K562 (cell line): ENCODE data around the gene PRKAA1. TPM values are rescaled to one million over a fixed set of nuclear protein-coding genes. Genes with fewer than 3 reads are reported as not detected.

Source experiments
- DDX20 ChIP-seq: fragments of 450-650 bp; IDR thresholded peaks from 2 replicates; pipeline ENCODE4 v1.6.1; 2016; ENCODE audit warnings: missing genetic modification characterization, low read depth, mild to moderate bottlenecking, missing compliant biosample characterization, moderate library complexity
- FOXJ3 ChIP-seq: sonication (generic); formaldehyde crosslinking; IDR thresholded peaks from 2 replicates; pipeline ENCODE4 v1.4.0; 2020; ENCODE audit warnings: mild to moderate bottlenecking, missing genetic modification reagents
- FUS ChIP-seq: fragments of 200-400 bp; formaldehyde crosslinking; optimal IDR thresholded peaks from 2 replicates; pipeline ENCODE3; 2017; ENCODE audit warnings: low read depth, low read length
- GATA2 ChIP-seq: sonication (generic); formaldehyde crosslinking; IDR thresholded peaks from 2 replicates; pipeline ENCODE4 v1.4.0; 2020; ENCODE audit warnings: mild to moderate bottlenecking, missing genetic modification reagents
- GTF2F1 ChIP-seq: IDR thresholded peaks from 2 replicates; pipeline ENCODE4 v1.6.1; 2011; ENCODE audit warnings: low read depth, low read length, improper control_type of control experiment
- KAT8 ChIP-seq: fragments of 450-650 bp; IDR thresholded peaks from 2 replicates; pipeline ENCODE4 v1.6.1; 2016; ENCODE audit warnings: low read depth, mild to moderate bottlenecking
- KDM5B ChIP-seq: fragments of 200-600 bp; sonication (generic); IDR thresholded peaks from 2 replicates; pipeline ENCODE4 v1.6.1; 2012; ENCODE audit warnings: low read depth, mild to moderate bottlenecking, moderate library complexity, low read length, control low read depth, inconsistent platforms; ENCODE audit not compliant: insufficient replicate concordance
- LEF1 ChIP-seq: fragments of 450-650 bp; IDR thresholded peaks from 2 replicates; pipeline ENCODE4 v1.6.1; 2016; ENCODE audit warnings: mild to moderate bottlenecking
- MTA1 ChIP-seq: fragments of 450-650 bp; IDR thresholded peaks from 2 replicates; pipeline ENCODE4 v1.6.1; 2017; ENCODE audit warnings: borderline replicate concordance
- NFRKB ChIP-seq: fragments of 450-650 bp; IDR thresholded peaks from 2 replicates; pipeline ENCODE4 v1.6.1; 2016; ENCODE audit warnings: low read depth
- NUFIP1 ChIP-seq: fragments of 450-650 bp; IDR thresholded peaks from 2 replicates; pipeline ENCODE4 v1.6.1; 2018; ENCODE audit not compliant: partially characterized antibody
- POLR2G ChIP-seq: fragments of 200-400 bp; formaldehyde crosslinking; IDR thresholded peaks from 2 replicates; pipeline ENCODE4 v1.6.1; 2017; ENCODE audit warnings: low read depth, mild to moderate bottlenecking, antibody characterized with exemption, low read length, moderate library complexity
- PRPF4 ChIP-seq: fragments of 200-400 bp; formaldehyde crosslinking; IDR thresholded peaks from one replicate; pipeline ENCODE4 v1.6.1; 2017; ENCODE audit warnings: low read length, low read depth, mild to moderate bottlenecking; ENCODE audit not compliant: insufficient read depth, poor library complexity, severe bottlenecking
- RBFOX2 ChIP-seq: fragments of 200-400 bp; formaldehyde crosslinking; IDR thresholded peaks from 2 replicates; pipeline ENCODE4 v1.6.1; 2017; ENCODE audit warnings: low read depth, mild to moderate bottlenecking, low read length, moderate library complexity
- ZNF384 ChIP-seq: IDR thresholded peaks from 2 replicates; pipeline ENCODE4 v1.6.1; 2012; ENCODE audit warnings: low read depth, low read length, improper control_type of control experiment
- ZNF778 ChIP-seq: fragments of 450-650 bp; formaldehyde crosslinking; IDR thresholded peaks from 2 replicates; pipeline ENCODE4 v1.4.0; 2020; ENCODE audit warnings: mild to moderate bottlenecking, moderate library complexity
- ZNF785 ChIP-seq: fragments of 250-450 bp; sonication (Bioruptor Pico); IDR thresholded peaks from 2 replicates; pipeline ENCODE4 v1.4.0; 2020; ENCODE audit warnings: mild to moderate bottlenecking
- polyA plus RNA-seq, 8 experiments: library from polyadenylated mRNA; depleted of rRNA in 4 of 8; stranded (reverse) in 5 of 8; unstranded in 3 of 8; fragments of >200 nt; fragmentation: Nextera tagmentation in 2 of 8; fragmentation: Illumina TruSeq in 1 of 8; extraction: Ambion mirVana in 2 of 8; extraction: Trizol in 1 of 8; gene quantifications; 2 replicates each; pipeline versions ENCODE4 v1.2.1 to v1.2.3, GENCODE V29; 2011 to 2014; ENCODE audit warnings: inconsistent platforms in 1 of 8, missing spikeins in 1 of 8
- total RNA-seq, 7 experiments: library from RNA; depleted of rRNA in 6 of 7; stranded (reverse); fragments of >200 nt in 6 of 7; fragmentation: Illumina TruSeq in 2 of 7; extraction: Trizol in 2 of 7; gene quantifications; 2 replicates each; pipeline versions ENCODE4 v1.2.1 to v1.2.3, GENCODE V29; 2011 to 2021; ENCODE audit warnings: low replicate concordance in 1 of 7
- TF ChIP-seq, protein P1 (sequence below): sonication (generic); formaldehyde crosslinking; IDR thresholded peaks from 2 replicates; pipeline ENCODE4 v1.8.1; 2022; ENCODE audit warnings: missing genetic modification reagents
- TF ChIP-seq, protein P2 (sequence below): conservative IDR thresholded peaks from 2 replicates; pipeline ENCODE4 v1.6.1; 2011; ENCODE audit warnings: low read depth, mild to moderate bottlenecking, low read length; ENCODE audit not compliant: control insufficient read depth
- TF ChIP-seq, protein P3 (sequence below): fragments of 250-450 bp; sonication (Bioruptor Pico); IDR thresholded peaks from 2 replicates; pipeline ENCODE4 v1.8.0; 2021; ENCODE audit warnings: mild to moderate bottlenecking, moderate library complexity
- TF ChIP-seq, protein P4 (sequence below): fragments of 250-450 bp; sonication (Bioruptor Pico); IDR thresholded peaks from 2 replicates; pipeline ENCODE4 v1.4.0; 2020; ENCODE audit warnings: mild to moderate bottlenecking, moderate library complexity

PRKAA1 gene
- total and polyA plus RNA-seq, 9 of the 15 experiments (the other 6 are each of a cell fraction or from before 2014, with no cell fraction given) = 24.5 to 84.0 (median 51.4) TPM

DNA sequence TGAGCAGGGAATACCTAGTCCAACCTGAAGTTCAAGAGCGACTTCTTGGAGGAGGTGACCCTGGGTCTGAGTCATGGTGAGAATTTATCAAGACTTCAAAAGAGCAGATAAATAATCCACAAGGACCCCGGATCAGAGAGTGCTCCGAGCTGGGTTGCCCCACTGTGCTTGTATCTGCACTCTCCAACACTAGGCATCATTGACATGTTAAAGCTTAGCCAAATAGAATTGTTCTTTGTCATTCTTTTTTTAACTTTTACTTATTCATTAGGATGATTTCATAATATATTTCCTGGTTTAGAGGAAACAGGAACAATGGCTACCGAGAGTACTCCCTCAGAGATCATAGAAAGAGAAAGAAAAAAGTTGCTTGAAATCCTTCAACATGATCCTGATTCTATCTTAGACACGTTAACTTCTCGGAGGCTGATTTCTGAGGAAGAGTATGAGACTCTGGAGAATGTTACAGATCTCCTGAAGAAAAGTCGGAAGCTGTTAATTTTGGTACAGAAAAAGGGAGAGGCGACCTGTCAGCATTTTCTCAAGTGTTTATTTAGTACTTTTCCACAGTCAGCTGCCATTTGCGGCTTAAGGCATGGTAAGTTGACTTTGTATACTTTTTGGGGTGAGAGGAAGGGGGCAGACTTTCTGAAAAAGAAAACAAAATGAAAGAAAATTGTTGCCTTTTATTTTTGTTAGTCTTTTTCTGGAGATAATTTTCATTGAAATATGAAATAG, 43.1 kb upstream of the PRKAA1 start, which contains the start of gene CARD6 (continued):
- TF ChIP-seq KDM5B (peak; percentile 49), ZNF778 (CRISPR knock-in tag) (no peak), RBFOX2 (peak; percentile 56), ZNF384 (no peak), NFRKB (peak; percentile 93), DDX20 (no peak), LEF1 (peak; percentile 35; the same call in 1 of the 2 replicates), POLR2G (peak; percentile 37; the same call in 1 of the 2 replicates), GTF2F1 (no peak), ZNF785 (no peak), KAT8 (no peak), NUFIP1 (peak; percentile 47), MTA1 (no peak), GATA2 (CRISPR knock-in tag) (no peak), FOXJ3 (CRISPR knock-in tag) (no peak), PRPF4 (no peak), FUS (no peak)
- TF ChIP-seq, protein P1, sequence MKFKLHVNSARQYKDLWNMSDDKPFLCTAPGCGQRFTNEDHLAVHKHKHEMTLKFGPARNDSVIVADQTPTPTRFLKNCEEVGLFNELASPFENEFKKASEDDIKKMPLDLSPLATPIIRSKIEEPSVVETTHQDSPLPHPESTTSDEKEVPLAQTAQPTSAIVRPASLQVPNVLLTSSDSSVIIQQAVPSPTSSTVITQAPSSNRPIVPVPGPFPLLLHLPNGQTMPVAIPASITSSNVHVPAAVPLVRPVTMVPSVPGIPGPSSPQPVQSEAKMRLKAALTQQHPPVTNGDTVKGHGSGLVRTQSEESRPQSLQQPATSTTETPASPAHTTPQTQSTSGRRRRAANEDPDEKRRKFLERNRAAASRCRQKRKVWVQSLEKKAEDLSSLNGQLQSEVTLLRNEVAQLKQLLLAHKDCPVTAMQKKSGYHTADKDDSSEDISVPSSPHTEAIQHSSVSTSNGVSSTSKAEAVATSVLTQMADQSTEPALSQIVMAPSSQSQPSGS (CRISPR knock-in tag) = no peak
- TF ChIP-seq, protein P2, sequence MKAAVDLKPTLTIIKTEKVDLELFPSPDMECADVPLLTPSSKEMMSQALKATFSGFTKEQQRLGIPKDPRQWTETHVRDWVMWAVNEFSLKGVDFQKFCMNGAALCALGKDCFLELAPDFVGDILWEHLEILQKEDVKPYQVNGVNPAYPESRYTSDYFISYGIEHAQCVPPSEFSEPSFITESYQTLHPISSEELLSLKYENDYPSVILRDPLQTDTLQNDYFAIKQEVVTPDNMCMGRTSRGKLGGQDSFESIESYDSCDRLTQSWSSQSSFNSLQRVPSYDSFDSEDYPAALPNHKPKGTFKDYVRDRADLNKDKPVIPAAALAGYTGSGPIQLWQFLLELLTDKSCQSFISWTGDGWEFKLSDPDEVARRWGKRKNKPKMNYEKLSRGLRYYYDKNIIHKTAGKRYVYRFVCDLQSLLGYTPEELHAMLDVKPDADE = no peak
- TF ChIP-seq, protein P3, sequence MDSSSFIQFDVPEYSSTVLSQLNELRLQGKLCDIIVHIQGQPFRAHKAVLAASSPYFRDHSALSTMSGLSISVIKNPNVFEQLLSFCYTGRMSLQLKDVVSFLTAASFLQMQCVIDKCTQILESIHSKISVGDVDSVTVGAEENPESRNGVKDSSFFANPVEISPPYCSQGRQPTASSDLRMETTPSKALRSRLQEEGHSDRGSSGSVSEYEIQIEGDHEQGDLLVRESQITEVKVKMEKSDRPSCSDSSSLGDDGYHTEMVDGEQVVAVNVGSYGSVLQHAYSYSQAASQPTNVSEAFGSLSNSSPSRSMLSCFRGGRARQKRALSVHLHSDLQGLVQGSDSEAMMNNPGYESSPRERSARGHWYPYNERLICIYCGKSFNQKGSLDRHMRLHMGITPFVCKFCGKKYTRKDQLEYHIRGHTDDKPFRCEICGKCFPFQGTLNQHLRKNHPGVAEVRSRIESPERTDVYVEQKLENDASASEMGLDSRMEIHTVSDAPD (CRISPR knock-in tag) = no peak
- TF ChIP-seq, protein P4, sequence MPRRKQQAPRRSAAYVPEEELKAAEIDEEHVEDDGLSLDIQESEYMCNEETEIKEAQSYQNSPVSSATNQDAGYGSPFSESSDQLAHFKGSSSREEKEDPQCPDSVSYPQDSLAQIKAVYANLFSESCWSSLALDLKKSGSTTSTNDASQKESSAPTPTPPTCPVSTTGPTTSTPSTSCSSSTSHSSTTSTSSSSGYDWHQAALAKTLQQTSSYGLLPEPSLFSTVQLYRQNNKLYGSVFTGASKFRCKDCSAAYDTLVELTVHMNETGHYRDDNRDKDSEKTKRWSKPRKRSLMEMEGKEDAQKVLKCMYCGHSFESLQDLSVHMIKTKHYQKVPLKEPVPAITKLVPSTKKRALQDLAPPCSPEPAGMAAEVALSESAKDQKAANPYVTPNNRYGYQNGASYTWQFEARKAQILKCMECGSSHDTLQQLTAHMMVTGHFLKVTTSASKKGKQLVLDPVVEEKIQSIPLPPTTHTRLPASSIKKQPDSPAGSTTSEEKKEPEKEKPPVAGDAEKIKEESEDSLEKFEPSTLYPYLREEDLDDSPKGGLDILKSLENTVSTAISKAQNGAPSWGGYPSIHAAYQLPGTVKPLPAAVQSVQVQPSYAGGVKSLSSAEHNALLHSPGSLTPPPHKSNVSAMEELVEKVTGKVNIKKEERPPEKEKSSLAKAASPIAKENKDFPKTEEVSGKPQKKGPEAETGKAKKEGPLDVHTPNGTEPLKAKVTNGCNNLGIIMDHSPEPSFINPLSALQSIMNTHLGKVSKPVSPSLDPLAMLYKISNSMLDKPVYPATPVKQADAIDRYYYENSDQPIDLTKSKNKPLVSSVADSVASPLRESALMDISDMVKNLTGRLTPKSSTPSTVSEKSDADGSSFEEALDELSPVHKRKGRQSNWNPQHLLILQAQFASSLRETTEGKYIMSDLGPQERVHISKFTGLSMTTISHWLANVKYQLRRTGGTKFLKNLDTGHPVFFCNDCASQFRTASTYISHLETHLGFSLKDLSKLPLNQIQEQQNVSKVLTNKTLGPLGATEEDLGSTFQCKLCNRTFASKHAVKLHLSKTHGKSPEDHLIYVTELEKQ = no peak
